ENCODE data around the gene PHAF1. TPM values are rescaled to one million over a fixed set of nuclear protein-coding genes. Genes with fewer than 3 reads are reported as not detected.

The PHAF1 gene
- total and polyA plus RNA-seq, 2 of the 13 experiments (the other 11 are each of a cell fraction or from before 2014, with no cell fraction given), result 48.3 to 174 TPM

DNA sequence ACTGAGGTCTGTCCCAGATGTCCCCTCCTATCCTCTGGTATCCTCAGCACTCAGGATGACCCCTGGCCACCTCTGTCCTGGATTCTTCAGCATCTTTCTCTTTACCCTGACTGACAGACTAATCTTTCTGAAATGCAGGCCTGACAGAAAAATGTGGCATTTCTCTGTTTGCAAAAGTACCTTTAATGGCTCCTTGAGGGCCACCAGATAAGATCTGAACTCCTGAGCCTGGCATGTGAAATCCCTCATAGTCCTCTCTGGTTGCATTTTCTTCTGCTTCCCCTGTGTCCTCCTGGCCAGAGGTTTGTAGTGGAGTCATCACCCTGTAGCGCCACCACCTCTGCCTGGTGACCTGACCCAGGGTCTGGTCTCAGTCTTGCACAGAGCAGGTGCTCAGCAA, 87.1 kb downstream of the PHAF1 start (continued):
- TF ChIP-seq ZNF484 (CRISPR knock-in tag; IDR thresholded peaks at IDR 0.05; ENCODE audit: borderline replicate concordance, low read depth) (no peak), MAFG (CRISPR knock-in tag; IDR thresholded peaks at IDR 0.05) (no peak), JUNB (CRISPR knock-in tag; IDR thresholded peaks at IDR 0.05; ENCODE audit: borderline replicate concordance) (no peak), TBX3 (IDR thresholded peaks at IDR 0.05; ENCODE audit: borderline replicate concordance) (no peak), GRHL1 (CRISPR knock-in tag; conservative IDR thresholded peaks at IDR 0.05) (no peak), ZBTB43 (CRISPR knock-in tag; conservative IDR thresholded peaks at IDR 0.05) (no peak), RNF219 (CRISPR knock-in tag; IDR thresholded peaks at IDR 0.05) (no peak), ZEB1 (IDR thresholded peaks at IDR 0.05; ENCODE audit: insufficient replicate concordance, low read depth) (no peak)

Data from HepG2 (cell line).